ENCODE results near the gene B3GAT1. TPM values are rescaled to one million over a fixed set of nuclear protein-coding genes. Genes with fewer than 3 reads are reported as not detected.

The B3GAT1 gene
- total RNA-seq, 3 donors from 2014 or later (not counting 1 experiment from before 2014, with no cell fraction given): 41.3 to 78.4 (median 65.1) TPM

DNA sequence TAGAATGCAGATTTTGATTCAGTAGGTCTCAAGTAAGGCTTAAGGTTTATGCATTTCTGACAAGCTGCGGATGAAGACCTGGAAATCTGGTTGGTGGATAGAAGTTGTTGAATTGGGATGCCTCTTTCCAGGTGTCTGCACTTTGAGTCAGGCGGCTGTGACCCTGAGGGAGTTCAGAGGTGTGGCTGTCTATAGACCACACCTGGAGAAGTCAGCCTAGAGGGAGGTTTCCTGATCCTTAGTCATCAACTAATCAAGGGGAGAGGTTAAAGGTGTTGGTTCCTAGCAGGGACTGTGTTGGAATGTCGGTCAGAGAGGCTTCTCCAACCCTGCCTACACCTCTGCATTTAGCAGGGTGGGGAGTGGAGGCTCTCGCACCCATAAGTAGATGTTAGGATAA is 72.3 kb downstream of the B3GAT1 start:
- peaks cover 9 to 24% of the 10 kb centered on the region in 2 donors for H3K27me3 Mint-ChIP-seq (ENCODE audit: low read depth in 2 of 2)
- H3K4me1 Mint-ChIP-seq: no peaks in the 10 kb centered on the region
- ATAC-seq (no peak), DNase-seq (no peak)
- Histone ChIP-seq H3K27ac (ENCODE audit: low read length) (no peak overlapping the region), H3K4me1 (ENCODE audit: control insufficient read depth, insufficient read depth, low read length) (no peaks in the 10 kb centered on the region), H3K36me3 (ENCODE audit: control insufficient read depth, insufficient read depth, low read length) (no peaks in the 10 kb centered on the region), H3K27me3 (ENCODE audit: control insufficient read depth, insufficient read depth, low read length) (no peaks in the 10 kb centered on the region), H3K4me3 (ENCODE audit: low read length) (no peak overlapping the region), H3K9me3 (ENCODE audit: control insufficient read depth, insufficient read depth, low read length) (no peaks in the 10 kb centered on the region)
- WGBS (ENCODE audit: insufficient coverage): 93% methylated on average over 4 of the region's 4 CpGs
- no peaks in the 10 kb centered on the region for H3K36me3 Mint-ChIP-seq
- no peaks in the 10 kb centered on the region for H3K9me3 Mint-ChIP-seq
- TF ChIP-seq, protein P1, sequence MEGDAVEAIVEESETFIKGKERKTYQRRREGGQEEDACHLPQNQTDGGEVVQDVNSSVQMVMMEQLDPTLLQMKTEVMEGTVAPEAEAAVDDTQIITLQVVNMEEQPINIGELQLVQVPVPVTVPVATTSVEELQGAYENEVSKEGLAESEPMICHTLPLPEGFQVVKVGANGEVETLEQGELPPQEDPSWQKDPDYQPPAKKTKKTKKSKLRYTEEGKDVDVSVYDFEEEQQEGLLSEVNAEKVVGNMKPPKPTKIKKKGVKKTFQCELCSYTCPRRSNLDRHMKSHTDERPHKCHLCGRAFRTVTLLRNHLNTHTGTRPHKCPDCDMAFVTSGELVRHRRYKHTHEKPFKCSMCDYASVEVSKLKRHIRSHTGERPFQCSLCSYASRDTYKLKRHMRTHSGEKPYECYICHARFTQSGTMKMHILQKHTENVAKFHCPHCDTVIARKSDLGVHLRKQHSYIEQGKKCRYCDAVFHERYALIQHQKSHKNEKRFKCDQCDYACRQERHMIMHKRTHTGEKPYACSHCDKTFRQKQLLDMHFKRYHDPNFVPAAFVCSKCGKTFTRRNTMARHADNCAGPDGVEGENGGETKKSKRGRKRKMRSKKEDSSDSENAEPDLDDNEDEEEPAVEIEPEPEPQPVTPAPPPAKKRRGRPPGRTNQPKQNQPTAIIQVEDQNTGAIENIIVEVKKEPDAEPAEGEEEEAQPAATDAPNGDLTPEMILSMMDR (IDR thresholded peaks at IDR 0.05): no peak
- H3K4me3 Mint-ChIP-seq: no peak overlapping the region
- no peak overlapping the region for H3K27ac Mint-ChIP-seq
- intact Hi-C loops (cut with micrococcal nuclease): no loop called here

GRCh38 chr11:134338654-134339053 is 73.4 kb downstream of the B3GAT1 start:
- no peaks in the 10 kb centered on the region for H3K36me3 ChIP-seq (ENCODE audit: control insufficient read depth, insufficient read depth, low read length)
- H3K4me3 ChIP-seq (ENCODE audit: low read length): no peak overlapping the region
- H3K27me3 ChIP-seq (ENCODE audit: control insufficient read depth, insufficient read depth, low read length): no peaks in the 10 kb centered on the region
- H3K4me1 ChIP-seq (ENCODE audit: control insufficient read depth, insufficient read depth, low read length): no peaks in the 10 kb centered on the region
- intact Hi-C loops (cut with micrococcal nuclease): no loop called here
- TF ChIP-seq, protein P1 (IDR thresholded peaks at IDR 0.05): no peak
- 91% methylated on average over 7 of the region's 7 CpGs for WGBS (ENCODE audit: insufficient coverage)
- Mint-ChIP-seq H3K27ac (no peak overlapping the region), H3K4me3 (no peak overlapping the region), H3K27me3 (ENCODE audit: low read depth in 2 of 2) (peaks cover 14 to 32% of the 10 kb centered on the region in 2 donors), H3K4me1 (no peaks in the 10 kb centered on the region), H3K36me3 (no peaks in the 10 kb centered on the region), H3K9me3 (no peaks in the 10 kb centered on the region)
- no peak for ATAC-seq
- H3K27ac ChIP-seq (ENCODE audit: low read length): no peak overlapping the region
- DNase-seq: no peak
- H3K9me3 ChIP-seq (ENCODE audit: control insufficient read depth, insufficient read depth, low read length): no peaks in the 10 kb centered on the region

- Mint-ChIP-seq H3K9me3 (no peaks in the 10 kb centered on the region), H3K4me1 (peaks cover 0 to 4% of the 10 kb centered on the region in 2 donors), H3K36me3 (no peaks in the 10 kb centered on the region), H3K4me3 (no peak overlapping the region), H3K27ac (no peak overlapping the region), H3K27me3 (ENCODE audit: low read depth in 2 of 2) (peaks cover 18 to 38% of the 10 kb centered on the region in 2 donors)
- 92% methylated on average over 15 of the region's 15 CpGs for WGBS (ENCODE audit: insufficient coverage)
- Histone ChIP-seq H3K9me3 (ENCODE audit: control insufficient read depth, insufficient read depth, low read length) (no peaks in the 10 kb centered on the region), H3K4me3 (ENCODE audit: low read length) (no peak overlapping the region), H3K4me1 (ENCODE audit: control insufficient read depth, insufficient read depth, low read length) (no peaks in the 10 kb centered on the region), H3K36me3 (ENCODE audit: control insufficient read depth, insufficient read depth, low read length) (no peaks in the 10 kb centered on the region), H3K27ac (ENCODE audit: low read length) (no peak overlapping the region), H3K27me3 (ENCODE audit: control insufficient read depth, insufficient read depth, low read length) (no peaks in the 10 kb centered on the region)
- intact Hi-C loops (cut with micrococcal nuclease): no loop called here
- ATAC-seq: no peak
- TF ChIP-seq, protein P1 (IDR thresholded peaks at IDR 0.05): no peak
- DNase-seq: no peak
Measured at GRCh38 chr11:134338068-134338467, 74.0 kb downstream of the B3GAT1 start.

- Mint-ChIP-seq H3K4me1 (peaks cover 0 to 14% of the 10 kb centered on the region in 2 donors), H3K36me3 (no peaks in the 10 kb centered on the region), H3K4me3 (no peak overlapping the region), H3K27me3 (ENCODE audit: low read depth in 2 of 2) (peaks cover 21 to 43% of the 10 kb centered on the region in 2 donors), H3K9me3 (no peaks in the 10 kb centered on the region), H3K27ac (no peak overlapping the region)
- Histone ChIP-seq H3K4me1 (ENCODE audit: control insufficient read depth, insufficient read depth, low read length) (peaks cover 8% of the 10 kb centered on the region), H3K4me3 (ENCODE audit: low read length) (no peak overlapping the region), H3K9me3 (ENCODE audit: control insufficient read depth, insufficient read depth, low read length) (no peaks in the 10 kb centered on the region), H3K27me3 (ENCODE audit: control insufficient read depth, insufficient read depth, low read length) (peaks cover 6% of the 10 kb centered on the region), H3K27ac (ENCODE audit: low read length) (no peak overlapping the region), H3K36me3 (ENCODE audit: control insufficient read depth, insufficient read depth, low read length) (no peaks in the 10 kb centered on the region)
- no peak for ATAC-seq
- intact Hi-C loops (cut with micrococcal nuclease): no loop called here
- no peak for DNase-seq
- TF ChIP-seq, protein P1 (IDR thresholded peaks at IDR 0.05): no peak
- 94% methylated on average over 4 of the region's 4 CpGs for WGBS (ENCODE audit: insufficient coverage)
Measured at GRCh38 chr11:134337051-134337450, 75.0 kb downstream of the B3GAT1 start.

All from natural killer cell (primary cell).